ENCODE results near the gene CALCA.
"Not testable (repeated sequence)": the region's sequence is repeated elsewhere in the genome, so short reads cannot be mapped to it uniquely, and the experiment has no call there.

Gene CALCA, protein sequence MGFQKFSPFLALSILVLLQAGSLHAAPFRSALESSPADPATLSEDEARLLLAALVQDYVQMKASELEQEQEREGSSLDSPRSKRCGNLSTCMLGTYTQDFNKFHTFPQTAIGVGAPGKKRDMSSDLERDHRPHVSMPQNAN

GRCh38 chr11:14971865-14972580 is at the start of gene CALCA:
TSS of gene CALCA (minus strand) at chr11:14972351. CDS start at chr11:14971192, 1,159 bp downstream.
- no peak for DNase-seq

- no peak for DNase-seq
Observed at GRCh38 chr11:15016200-15016599, 44.0 kb upstream of the CALCA start.

DNA sequence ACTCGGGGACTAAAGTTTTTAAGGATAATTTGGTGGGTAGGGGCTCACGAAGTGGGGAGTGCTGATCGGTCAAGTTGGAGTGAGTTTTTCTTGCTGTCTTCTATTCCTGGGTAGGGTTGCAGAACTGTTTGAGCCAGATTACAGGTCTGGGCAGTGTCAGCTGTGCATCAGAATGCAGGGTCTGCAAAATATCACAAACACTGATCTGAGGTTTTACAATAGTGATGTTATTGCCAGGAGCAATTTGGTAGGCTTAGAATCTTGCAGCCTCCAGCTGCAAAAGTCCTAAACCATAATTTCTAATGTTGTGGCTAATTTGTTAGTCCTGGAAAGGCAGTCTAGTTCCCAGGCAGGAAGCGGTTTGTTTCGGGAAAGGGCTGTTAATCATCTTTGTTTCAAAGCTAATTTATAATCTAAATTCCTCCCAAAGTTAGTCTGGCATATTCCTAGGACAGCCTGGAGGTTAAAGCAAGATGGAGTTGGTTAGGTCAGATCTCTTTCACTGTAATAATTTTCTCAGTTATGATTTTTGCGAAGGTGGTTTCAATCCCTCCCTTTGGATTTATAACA is 39.7 kb upstream of the CALCA start:
- no peak for DNase-seq

DNA sequence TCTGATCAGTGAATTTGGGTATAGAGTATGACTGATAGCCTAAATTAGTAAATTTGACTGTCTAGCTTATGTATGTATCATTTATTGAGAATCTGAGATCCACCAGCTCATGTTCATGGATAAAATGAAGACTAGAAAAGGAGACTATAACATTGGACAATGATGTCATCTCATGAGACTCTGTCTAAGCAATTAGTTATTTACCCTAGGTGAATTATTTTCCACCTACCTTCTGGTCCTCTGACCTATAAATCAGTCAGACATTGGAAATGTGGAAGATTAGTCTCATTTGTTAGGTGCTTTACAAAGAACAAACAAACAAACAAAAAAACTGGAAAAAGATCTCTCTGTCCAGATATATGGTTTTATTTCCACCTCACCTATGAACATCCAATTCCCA is 38.7 kb upstream of the CALCA start:
- no peak for DNase-seq

GRCh38 chr11:15006139-15006759 is 34.1 kb upstream of the CALCA start:
- DNase-seq: peak; percentile 35 to 45

DNA sequence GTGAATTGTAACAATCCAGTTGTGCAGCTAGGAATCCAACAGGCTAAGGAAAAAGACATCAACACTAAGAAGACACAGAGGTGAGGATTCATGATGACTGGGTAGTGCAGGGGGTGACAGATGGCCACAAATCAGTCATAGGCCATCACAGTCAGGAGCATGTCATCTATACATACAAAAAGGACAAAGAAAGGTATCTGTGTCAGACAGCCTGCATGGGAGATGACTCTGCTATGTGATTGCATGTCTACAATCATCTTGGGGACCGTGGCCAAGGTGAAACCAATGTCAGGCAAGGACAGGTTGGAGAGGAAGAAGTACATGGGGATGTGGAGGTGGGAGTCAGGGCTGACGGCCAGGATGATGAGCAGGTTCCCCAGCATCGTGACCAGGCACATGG is 16.0 kb upstream of the CALCA start:
- DNase-seq: not testable (repeated sequence)

- DNase-seq: no peak
Observed at GRCh38 chr11:14981507-14981906, 9.4 kb upstream of the CALCA start.

- DNase-seq: no peak
Observed at GRCh38 chr11:14980854-14981253, 8.7 kb upstream of the CALCA start.

DNA sequence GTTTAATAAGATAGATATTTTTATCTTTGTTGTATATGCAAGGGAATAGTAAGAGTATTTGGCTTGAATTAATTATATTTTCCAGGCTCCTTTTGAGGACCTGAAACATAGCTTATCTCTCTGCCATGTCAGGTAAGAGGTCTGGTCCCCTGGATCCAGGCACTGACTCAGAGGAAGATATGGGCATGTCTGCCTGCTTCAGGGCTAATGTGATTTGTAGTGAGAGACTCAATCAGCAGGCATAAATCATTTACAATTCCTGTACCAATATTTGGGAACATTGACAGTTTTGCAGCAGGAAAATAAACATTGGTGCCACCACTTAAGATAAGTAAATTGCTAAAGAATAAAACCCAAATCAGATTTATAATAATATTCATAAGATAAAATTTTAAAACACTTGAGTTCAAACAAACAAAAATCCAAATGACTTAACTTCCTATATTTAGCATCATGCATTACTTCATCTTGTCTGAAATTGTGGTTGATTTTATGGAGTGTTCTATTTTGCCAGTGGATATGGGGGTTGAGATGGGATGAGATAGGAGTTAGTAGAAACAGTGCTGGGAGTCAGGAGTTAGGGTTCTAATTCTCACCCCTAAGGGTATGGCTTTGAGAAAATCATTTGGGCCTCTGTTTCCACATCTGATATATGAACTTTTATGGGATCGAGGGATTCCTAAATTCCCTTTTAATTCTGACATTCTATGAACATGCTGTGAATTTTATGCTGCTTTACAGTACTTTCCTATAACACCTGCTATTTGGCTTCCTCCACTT is 5.1 kb upstream of the CALCA start:
- no peak for DNase-seq

DNA sequence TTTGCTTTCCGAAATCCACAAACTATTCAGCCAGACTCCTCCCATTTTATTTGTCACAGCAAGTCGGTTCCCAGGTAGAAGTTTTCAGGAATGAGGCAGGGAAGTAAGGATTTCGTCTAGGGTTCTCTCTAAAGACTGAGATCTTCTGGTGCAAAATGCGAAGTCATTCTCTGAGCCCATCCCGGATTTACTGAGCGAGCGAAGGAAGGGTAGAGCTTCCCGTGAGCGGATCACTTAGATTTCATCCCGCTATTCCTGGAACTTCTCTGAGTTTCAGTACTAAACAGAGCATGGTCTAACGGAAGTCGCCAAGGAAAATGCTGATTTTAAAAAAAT is 3.1 kb upstream of the CALCA start:
- DNase-seq: no peak

- peak; percentile 13 to 37 for DNase-seq
Observed at GRCh38 chr11:14974515-14975251, 2.5 kb upstream of the CALCA start.

- DNase-seq: no peak
Observed at GRCh38 chr11:14973621-14974514, 1.7 kb upstream of the CALCA start.

- DNase-seq: no peak
Observed at GRCh38 chr11:14972581-14973495, 687 bp upstream of the CALCA start.

- peak; percentile 13 to 26 for DNase-seq
Observed at GRCh38 chr11:14969901-14970323, 2.2 kb downstream of the CALCA start.

GRCh38 chr11:14967581-14968243 is 4.4 kb downstream of the CALCA start:
- no peak for DNase-seq

DNA sequence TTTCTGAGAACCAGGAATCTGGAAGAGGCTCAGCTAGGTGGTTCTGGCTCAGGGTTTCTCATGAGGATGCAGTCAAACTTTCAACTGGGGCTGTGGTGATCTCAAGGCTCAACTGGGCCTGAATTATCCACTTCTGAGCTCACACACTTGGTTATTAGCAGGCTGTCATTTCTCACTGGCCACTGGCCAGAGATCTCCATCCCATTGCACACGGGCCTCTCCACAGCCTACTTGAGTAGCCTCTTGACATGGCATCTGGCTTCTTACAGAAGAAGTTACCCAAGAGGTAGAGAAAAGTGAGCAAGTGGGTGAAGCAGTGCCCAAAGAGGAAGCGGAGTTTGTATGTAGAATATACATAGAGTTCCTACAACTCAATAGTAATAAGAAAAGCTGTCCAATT is 16.0 kb downstream of the CALCA start:
- DNase-seq: no peak

- DNase-seq: no peak
Observed at GRCh38 chr11:14954581-14954980, 17.6 kb downstream of the CALCA start.

DNA sequence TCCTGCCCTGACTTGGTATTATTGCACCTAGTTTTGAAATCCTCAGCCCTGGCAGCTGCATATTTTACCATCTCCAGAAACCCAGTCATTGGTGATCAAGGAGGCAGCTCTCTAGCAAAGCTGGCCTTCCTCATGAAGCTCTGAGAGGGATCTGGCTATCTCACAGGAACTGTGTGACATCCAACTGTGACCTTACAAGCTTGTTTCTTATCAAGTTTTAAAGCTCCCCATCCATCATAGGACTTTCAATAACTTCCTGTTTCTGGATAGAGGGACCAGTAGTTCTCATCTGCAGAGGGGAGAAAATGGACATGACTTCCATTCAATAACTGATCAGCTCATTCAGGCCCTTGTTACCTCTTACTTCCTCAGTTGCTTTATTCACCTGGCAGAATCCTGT is 18.2 kb downstream of the CALCA start:
- DNase-seq: no peak

DNA sequence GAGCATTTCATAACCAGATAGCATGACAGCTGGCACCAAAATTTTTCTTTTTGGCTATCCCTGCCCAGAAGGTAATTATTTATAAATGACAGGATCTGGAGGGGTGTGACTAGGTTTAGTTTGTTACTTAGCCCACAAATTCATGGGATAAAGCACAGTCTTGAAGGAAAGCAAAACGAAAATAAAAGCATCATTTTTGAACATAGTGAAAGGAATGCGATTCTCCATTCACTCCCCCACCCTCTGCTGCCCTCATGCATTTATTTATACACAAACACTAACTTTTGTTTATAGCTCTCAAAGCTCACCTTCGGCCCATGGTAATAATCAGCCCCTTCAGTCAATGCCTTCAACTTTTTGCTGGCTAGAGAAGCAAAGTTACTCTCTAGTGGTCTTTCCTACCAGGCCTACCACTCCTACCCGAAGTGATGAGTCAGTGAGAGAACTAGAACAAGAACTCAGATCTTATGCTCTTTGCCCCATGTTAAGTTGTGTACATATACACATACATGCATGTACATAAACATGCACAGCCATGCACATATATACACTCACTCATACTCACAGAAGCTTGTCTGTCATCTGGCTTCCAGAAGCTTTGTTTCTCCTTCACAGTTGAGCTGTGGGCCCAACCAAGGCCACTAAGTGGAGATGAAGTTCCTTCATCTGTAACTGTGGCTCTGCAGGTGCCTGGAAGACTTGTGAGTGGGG is 22.6 kb downstream of the CALCA start:
- no peak for DNase-seq
